Activated T-cell treated with anti-CD3 and anti-CD28 coated beads for 4 hours (primary cell): ENCODE data around the gene TRIM6.
"Not testable (repeated sequence)": the region's sequence is repeated elsewhere in the genome, so short reads cannot be mapped to it uniquely, and the experiment has no call there.

Experiments
- DNase-seq: peaks from one replicate; pipeline ENCODE4 v3.0.0-alpha.2; 2020

Gene TRIM6

GRCh38 chr11:5604896-5605295 lies 8.5 kb downstream of the TRIM6 start:
- DNase-seq = no peak

GRCh38 chr11:5605849-5606248 lies 9.4 kb downstream of the TRIM6 start:
- no peak for DNase-seq

- no peak for DNase-seq
Measured at GRCh38 chr11:5608808-5609207, 12.4 kb downstream of the TRIM6 start.

GRCh38 chr11:5610446-5610845 lies 14.0 kb downstream of the TRIM6 start:
- no peak for DNase-seq

- no peak for DNase-seq
Measured at GRCh38 chr11:5611627-5612026, 15.2 kb downstream of the TRIM6 start.

- no peak for DNase-seq
Measured at GRCh38 chr11:5618807-5619206, 22.4 kb downstream of the TRIM6 start.

- DNase-seq = no peak
Measured at GRCh38 chr11:5620651-5621521, 24.4 kb downstream of the TRIM6 start.

GRCh38 chr11:5621580-5621979 lies 25.1 kb downstream of the TRIM6 start:
- no peak for DNase-seq

- no peak for DNase-seq
Measured at GRCh38 chr11:5622802-5623201, 26.4 kb downstream of the TRIM6 start.

GRCh38 chr11:5624489-5625279 lies 28.2 kb downstream of the TRIM6 start, which contains the start of gene TRIM34:
Gene TRIM34, plus strand, starts transcription at chr11:5625001. Its CDS starts 7,331 bp downstream, at chr11:5632332.
- peak; percentile 50 for DNase-seq

GRCh38 chr11:5625281-5625680 lies 28.8 kb downstream of the TRIM6 start:
- no peak for DNase-seq

GRCh38 chr11:5626196-5626595 lies 29.8 kb downstream of the TRIM6 start:
- no peak for DNase-seq

- DNase-seq = no peak
Measured at GRCh38 chr11:5631417-5631816, 35.0 kb downstream of the TRIM6 start.

- DNase-seq = no peak
Measured at GRCh38 chr11:5631969-5632635, 35.7 kb downstream of the TRIM6 start.

- DNase-seq = no peak
Measured at GRCh38 chr11:5639953-5640352, 43.5 kb downstream of the TRIM6 start.

- no peak for DNase-seq
Measured at GRCh38 chr11:5643585-5643984, 47.1 kb downstream of the TRIM6 start.

GRCh38 chr11:5646139-5646538 lies 49.7 kb downstream of the TRIM6 start:
- no peak for DNase-seq

GRCh38 chr11:5655474-5655873 lies 59.0 kb downstream of the TRIM6 start:
- DNase-seq = no peak

- DNase-seq = not testable (repeated sequence)
Measured at GRCh38 chr11:5656956-5657355, 60.5 kb downstream of the TRIM6 start.

GRCh38 chr11:5658318-5658717 lies 61.9 kb downstream of the TRIM6 start:
- no peak for DNase-seq
